HG03342 (cell line): Measurements from ENCODE around the gene BACH2.
"Not testable (repeated sequence)": the region's sequence is repeated elsewhere in the genome, so short reads cannot be mapped to it uniquely, and the experiment has no call there.

Source experiments
- ATAC-seq: cut with Tn5 transposase; IDR thresholded peaks from one replicate; pipeline ENCODE4 v1.9.1; 2021; ENCODE audit warnings: mild to moderate bottlenecking, moderate library complexity; ENCODE audit not compliant: unreplicated experiment

The BACH2 gene

DNA sequence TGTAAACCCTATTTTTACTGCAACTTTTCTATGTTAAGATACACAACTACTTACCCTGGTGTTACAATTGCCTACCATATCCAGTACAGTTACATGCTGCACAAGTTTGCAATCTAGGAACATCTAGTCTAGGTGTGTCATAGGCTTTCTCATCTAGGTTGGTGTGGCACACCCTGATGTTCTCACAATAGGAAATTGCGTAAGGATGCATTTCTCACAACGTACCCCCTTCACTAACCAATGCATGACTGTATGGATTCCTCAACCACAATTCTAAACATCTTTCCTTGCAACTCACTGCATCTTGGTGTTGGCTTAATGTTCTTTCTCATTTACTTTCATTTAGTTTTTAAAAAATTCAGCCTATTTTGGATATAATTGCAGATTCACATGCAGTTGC, 370.8 kb downstream of the BACH2 start:
- ATAC-seq: no peak

DNA sequence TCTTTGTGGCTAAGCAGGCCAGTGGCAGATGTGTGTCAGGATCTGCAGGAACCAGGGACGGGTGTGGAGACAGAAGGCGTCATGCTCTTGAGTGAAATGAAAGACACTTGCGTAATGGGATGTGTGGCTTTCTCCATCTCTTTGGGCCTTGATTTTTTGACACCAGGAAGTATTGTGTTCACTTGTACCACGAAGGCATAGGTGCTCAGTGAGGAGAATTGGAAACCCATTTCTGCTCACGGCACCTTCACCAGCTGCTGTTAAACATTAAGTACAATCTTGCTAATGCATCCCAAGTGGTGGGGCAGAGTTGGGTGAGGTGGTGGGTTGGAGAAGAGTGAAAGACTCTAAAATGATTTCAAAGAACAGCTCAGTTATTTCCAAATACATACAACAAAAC, 372.4 kb downstream of the BACH2 start:
- no peak for ATAC-seq

DNA sequence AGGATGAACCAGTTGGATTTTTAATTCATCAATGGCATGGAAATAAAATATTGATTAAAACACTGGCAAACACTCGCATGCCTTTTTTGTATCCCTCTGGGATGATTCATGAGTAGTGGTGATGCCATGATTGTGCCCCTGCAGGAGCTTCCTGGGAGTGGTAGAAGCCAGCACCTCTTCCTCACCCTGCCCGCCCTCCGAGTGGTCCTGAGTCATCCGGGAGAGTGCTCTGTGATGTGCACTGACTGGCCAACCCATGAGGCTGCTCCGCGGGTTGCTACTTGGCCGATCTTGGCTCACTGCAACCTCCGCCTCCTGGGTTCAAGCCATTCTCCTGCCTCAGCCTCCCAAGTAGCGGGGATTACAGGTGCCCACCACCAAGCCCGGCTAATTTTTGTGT, 375.0 kb downstream of the BACH2 start:
- ATAC-seq: no peak

DNA sequence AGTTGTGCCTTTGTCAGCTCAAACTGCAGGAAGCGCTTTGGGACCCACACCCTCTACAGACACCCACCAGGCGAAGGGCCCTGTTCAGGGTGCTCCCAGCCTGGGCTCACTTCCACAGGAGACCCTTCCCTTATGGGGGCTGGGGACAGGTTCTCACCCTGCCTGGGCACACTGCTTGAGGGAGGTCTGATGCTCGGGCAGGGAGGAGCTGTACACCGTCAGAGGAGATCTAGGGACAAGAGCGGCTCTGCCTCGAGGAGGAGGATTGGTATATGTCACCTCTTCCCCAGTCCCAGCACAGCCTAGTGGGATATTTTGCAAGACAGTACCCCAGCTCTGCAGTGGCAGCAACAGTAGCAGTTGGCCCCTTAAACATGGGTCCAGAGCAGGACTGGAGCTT, 375.4 kb downstream of the BACH2 start:
- ATAC-seq: no peak

DNA sequence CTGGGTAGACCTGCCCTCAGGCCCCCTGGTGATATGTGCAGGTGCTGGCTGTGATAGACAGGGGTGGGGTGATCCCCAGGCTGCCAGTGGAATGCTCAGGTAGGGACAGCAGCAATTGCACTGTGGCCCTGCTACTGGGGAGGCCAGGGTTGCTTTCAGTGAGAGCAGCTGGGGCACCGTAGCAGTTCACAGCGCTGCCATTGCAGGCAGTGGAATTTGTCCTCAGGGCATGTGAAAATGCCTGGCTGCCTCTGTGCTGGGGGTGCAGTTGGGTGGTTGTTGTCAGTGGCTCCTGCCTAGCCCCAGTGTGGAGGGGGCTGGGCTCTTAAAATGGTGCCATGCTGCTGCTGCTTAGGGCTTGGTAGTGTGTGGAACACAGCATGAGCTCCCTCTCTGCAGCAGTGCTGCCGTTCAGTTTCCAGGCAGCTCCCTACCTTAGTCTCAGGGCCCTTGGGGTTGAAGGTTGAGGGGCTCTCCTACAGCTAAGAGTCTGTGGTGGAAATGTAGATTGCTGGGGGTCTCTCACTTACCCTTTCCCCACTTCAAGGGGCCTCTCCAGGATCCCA, 378.8 kb downstream of the BACH2 start:
- ATAC-seq: no peak

DNA sequence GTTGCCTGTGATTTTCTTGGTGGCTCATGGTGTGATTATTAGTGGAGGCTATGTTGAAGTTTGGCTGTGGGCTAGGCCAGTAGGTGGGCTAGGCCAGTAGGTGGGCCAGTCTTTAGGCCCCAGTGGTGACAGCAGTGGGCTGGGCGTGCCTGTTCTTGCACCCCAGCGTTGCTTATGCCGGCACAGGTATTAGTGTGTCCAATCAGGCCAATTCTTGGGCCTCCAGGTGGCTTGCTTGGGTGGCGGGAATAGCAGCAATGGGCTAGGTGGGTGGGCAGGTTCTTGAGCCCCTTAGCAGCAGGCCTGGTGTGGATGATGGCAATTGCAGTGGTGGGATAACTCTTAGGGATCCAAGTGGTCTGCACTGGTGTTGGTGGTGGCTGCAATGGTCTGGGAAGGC, 379.4 kb downstream of the BACH2 start:
- no peak for ATAC-seq

DNA sequence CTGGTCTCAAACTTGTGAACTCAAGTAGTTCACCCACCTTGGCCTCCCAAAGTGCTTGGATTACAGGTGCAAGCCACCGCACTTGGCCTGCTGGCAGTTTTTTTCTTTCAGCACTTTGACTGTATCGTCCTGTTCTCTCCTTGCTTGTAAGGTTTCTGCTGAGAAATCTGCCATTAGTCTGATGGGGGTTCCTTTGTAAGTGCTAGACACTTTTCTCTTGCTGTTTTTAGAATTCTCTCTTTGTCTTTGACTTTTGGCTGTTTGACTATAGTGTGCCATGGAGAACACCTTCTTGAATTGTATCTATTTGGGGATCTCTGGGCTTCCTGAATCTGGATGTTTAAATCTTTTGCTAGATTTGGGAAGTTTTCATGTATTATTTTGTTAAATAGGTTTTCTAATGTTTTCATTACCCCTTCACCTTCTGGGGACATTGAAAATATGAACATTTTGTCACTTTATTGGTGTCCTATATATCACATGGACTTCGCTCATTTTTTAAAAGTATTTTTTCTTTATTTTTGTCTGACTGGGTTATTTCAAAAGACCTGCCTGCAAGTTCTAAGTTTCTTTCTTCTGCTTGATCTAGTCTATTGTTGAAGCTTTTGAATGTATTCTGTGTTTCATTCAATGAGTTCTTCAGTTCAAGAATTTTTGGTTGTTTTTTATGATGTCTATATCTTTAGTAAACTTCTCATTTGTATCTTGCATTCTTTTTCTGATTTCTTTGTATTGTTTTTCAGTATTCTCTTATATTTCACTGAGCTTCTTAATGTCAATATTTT, 380.3 kb downstream of the BACH2 start:
- ATAC-seq: no peak

DNA sequence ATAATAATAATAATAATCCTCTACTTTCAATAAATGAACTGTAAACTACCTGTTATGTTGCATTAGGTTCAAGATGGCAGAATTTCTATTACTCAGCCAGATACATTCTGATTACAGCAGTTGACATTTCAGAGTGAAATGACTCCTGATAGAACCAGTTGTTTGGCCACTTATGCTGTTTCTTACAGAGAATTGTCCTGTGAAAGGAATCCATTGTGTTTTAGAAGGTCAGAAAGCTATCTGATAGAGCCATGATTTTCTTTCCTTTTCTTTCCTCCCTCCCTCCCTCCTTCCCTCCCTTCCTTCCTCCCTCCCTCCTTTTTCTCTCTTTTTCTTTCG, 385.8 kb downstream of the BACH2 start:
- ATAC-seq: no peak

DNA sequence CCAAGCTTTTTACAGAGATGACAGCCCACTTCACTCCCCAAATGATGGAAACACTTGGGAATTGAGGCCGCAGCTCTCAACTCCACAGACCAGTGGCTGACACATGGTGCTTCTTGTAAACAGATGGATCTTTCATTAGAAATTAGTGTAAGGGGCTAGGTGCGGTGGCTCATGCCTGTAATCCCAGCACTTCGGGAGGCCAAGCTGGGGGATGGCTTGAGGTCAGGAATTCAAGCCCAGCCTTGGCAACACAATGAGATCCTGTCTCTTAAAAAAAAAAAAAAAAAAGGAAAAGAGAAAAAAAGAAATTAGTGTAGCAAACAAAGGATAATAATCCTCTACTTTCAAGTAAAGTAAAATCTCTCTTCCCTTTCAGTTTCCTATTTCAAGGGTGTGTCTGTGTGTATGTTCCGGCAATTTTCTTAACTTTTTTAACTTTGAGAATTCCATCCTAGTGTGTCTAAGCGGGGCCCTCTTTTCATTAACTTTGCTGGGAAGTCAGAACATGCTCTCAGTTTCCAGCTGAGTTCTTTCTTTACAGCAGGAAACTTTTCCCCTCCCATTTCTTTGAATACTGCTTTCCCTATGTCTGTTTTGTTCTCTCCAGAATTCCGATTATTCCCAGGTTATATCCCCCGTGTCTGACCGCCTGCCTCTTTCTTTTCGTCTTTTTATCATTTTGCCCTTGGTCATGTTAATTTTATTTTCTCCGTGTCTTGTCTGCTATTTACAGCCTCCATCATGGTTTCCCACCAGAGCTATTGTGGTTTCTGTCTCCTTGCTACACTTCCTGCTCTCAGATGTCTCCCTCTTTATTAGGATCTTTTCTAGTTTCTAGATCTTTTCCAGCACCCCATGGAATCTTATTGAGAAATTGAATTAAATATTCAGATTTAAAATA, 386.4 kb downstream of the BACH2 start:
- ATAC-seq: not testable (repeated sequence)

DNA sequence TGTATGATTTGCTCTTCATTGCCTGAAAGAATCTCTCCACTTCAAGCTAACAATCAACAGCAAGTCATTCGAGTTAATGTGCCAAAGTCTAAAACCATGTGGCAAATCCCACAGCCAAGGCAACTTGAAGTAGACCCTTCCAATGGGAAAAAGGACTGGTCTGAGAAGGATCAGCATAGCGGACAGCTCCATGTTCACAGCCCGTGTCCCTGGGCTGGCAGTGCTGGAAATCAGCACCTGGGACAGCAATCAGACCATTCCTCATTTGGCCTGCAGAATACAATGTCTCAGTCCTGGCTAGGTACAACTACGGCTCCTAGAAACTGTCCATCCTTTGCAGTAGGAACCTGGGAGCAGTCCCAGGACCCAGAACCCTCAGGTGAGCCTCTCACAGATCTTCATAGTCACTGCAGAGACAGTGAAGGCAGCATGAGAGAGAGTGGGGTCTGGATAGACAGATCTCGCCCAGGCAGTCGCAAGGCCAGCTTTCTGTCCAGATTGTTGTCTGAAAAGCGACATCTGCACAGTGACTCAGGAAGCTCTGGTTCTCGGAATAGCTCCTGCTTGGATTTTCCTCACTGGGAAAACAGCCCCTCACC, 401.3 kb downstream of the BACH2 start:
- no peak for ATAC-seq

DNA sequence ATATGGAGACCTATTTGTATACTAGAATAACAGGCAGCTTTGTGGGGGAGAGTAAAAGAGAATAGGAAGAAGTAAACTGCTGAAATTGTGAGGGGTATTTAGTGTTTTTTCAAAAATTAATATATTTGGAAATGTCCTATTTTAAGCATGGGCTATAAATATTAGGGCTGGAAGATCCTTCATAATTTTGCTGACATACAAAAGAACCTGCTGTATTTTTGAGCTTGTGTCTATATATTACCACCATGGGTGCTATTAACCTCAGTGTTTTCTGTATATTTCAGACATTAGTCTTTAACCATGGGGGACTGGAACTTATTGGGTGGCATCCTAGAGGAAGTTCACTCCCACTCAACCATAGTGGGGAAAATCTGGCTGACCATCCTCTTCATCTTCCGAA, 402.5 kb downstream of the BACH2 start, which contains the start of gene GJA10:
GJA10 (plus strand) TSS at position 301 of the 400 bp plus-strand sequence; CDS start at position 301, 0 bp downstream.
- ATAC-seq: no peak

DNA sequence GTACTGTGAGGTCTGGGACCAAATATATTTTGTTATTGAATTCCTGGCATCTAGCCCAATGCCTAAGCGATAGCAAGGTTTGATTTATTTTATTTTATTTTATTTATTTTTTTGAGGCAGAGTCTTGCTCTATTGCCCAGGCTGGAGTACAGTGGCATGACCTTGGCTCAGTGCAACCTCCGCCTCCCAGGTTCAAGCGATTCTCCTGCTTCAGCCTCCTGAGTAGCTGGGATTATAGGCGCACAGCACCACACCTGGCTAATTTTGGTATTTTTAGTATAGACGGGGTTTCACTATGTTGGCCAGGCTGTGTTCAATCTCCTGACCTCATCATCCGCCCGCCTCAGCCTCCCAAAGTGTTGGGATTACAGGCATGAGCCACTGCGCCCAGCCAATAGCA, 404.1 kb downstream of the BACH2 start:
- ATAC-seq: not testable (repeated sequence)

DNA sequence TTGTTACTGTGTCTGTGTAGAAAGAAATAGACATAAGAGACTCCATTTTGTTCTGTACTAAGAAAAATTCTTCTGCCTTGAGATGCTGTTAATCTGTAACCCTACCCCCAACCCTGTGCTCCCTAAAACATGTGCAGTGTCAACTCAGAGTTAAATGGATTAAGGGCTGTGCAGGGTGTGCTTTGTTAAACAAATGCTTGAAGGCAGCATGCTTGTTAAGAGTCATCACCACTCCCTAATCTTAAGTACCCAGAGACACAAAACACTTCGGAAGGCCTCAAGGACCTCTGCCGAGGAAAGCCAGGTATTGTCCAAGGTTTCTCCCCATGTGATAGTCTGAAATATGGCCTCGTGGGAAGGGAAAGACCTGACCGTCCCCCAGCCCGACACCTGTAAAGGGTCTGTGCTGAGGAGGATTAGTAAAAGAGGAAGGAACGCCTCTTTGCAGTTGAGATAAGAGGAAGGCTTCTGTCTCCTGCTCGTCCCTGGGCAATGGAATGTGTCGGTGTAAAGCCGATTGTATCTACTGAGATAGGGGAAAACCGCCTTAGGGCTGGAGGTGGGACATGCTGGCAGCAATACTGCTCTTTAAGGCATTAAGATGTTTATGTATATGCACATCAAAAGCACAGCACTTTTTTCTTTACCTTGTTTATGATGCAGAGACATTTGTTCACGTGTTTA, 405.7 kb downstream of the BACH2 start:
- ATAC-seq: not testable (repeated sequence)

DNA sequence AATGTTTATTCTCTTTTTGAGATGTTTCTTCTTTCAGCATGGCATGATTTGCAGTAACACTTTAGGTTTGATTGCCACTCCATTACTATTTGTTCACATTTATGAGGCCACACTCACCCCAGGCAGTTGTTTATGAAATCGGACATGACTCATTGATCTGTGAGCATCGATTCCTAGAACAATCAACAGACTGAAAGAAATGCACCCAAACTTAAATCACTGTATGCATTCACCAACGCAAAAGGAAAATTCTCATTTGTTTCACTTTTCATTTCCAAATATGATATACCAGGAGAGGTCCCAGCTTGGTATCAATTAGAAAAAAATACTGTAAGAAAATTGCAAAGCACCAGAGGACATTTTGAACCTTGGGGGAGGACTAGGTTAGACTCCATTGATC, 407.8 kb downstream of the BACH2 start:
- ATAC-seq: no peak

DNA sequence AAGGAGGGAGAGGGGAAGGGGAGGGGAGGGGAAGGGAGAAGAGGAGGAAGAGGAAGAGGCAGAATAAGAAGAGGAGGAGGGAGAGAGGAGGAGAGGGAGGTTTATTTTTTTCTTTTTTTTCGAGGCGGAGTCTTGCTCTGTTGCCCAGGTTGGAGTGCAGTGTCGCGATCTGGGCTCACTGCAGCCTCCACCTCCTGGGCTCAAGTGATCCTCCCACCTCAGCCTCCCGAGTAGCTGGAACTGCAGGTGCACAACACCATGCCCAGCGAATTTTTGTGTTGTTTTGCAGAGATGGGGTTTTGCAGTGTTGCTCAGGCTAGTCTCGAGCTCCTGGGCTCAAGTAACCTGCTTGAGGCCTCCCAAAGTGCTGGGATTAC, 408.5 kb downstream of the BACH2 start:
- ATAC-seq: no peak

DNA sequence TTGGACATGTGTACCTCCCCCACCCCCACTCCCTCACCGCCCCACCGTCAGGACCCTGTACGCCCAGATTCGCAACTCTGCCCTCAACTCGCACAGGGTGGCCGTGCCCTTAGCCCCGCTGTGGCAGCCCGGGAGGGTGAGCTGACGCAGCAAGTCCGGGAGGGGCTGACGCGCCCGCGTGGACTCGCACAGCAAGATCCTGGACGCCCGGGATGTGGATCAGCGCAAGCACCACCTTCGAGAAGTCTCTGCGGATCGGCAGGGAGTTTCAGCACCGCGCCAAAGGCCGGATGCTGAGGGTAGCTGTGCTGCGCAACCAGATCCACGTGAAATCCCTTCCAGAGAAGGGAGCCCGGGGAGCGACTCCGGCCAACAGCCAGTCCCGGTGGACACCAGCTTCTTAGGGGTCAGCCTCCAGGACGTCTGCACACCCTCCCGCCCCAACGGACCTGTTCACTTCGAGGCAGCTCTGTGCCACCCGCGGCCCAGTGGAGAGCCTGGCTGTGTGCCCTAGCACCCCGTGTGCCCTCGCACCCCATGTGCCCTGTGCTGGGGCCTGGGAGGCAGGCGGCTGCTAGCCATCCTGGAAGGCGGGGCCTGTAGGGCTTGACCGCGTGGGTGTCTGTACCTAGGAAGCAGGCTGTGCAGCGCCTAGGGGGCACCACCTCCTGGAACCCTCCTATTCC, 409.0 kb downstream of the BACH2 start:
- no peak for ATAC-seq

DNA sequence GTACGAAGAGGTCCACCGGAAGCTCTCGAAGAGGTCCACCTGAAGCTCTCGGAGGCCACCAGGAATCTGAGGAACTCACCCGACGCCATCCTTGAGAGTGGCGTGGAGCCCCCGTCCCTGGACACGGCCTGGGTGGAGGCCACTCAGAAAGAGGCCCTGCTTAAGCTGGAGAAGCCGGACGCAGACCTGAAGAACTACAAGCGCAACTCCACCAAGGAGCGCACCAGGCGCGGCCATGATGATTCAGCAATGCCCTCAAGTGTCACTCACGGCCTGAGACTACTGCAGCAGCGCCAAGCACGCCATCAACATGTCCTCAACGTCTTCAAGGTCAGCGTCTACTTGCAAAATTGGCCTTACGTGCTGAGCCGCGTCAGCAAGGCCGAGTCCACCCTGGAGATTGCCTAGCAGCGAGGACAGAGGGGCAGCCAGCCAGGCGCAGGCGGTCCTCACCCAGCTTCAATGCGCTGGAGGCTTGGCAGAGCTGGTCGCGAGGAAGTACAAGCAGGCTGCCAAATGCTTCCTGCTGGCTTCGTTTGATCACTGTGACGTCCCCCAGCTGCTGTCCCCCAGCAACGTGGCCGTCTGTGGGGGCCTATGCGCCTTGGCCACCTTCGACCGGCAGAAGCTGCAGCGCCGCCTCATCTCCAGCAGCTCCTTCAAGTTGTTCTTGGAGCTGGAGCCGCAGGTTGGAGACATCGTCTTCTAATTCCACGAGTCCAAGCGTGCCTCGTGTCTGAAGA, 410.1 kb downstream of the BACH2 start:
- ATAC-seq: no peak
